ENCODE results near the gene PARD3B. TPM values are rescaled to one million over a fixed set of nuclear protein-coding genes. Genes with fewer than 3 reads are reported as not detected.

PARD3B gene
- total RNA-seq, 2 donors from 2014 or later = 15.0 to 17.8 TPM

- no peaks in the 10 kb centered on the region for H3K9me3 ChIP-seq
- DNase-seq (no peak), ATAC-seq (no peak)
- H3K4me1 ChIP-seq = no peaks in the 10 kb centered on the region
- no peak for TF ChIP-seq POLR2A (IDR thresholded peaks at IDR 0.05)
- TF ChIP-seq, protein P1, sequence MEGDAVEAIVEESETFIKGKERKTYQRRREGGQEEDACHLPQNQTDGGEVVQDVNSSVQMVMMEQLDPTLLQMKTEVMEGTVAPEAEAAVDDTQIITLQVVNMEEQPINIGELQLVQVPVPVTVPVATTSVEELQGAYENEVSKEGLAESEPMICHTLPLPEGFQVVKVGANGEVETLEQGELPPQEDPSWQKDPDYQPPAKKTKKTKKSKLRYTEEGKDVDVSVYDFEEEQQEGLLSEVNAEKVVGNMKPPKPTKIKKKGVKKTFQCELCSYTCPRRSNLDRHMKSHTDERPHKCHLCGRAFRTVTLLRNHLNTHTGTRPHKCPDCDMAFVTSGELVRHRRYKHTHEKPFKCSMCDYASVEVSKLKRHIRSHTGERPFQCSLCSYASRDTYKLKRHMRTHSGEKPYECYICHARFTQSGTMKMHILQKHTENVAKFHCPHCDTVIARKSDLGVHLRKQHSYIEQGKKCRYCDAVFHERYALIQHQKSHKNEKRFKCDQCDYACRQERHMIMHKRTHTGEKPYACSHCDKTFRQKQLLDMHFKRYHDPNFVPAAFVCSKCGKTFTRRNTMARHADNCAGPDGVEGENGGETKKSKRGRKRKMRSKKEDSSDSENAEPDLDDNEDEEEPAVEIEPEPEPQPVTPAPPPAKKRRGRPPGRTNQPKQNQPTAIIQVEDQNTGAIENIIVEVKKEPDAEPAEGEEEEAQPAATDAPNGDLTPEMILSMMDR (IDR thresholded peaks at IDR 0.05) = no peak
- H3K27ac ChIP-seq = no peak overlapping the region
- intact Hi-C loops (cut with DNase I) = no loop called here
- no peaks in the 10 kb centered on the region for H3K27me3 ChIP-seq
- no peaks in the 10 kb centered on the region for H3K36me3 ChIP-seq (replicated peaks in 1 of 2; ENCODE audit: insufficient read depth in 1 of 2, low read depth in 2 of 2)
- no peak overlapping the region for H3K4me3 ChIP-seq
- 93% methylated on average over 3 of the region's 3 CpGs for WGBS, 2 donors
Observed at GRCh38 chr2:204575463-204575862, 30.2 kb downstream of the PARD3B start.

DNA sequence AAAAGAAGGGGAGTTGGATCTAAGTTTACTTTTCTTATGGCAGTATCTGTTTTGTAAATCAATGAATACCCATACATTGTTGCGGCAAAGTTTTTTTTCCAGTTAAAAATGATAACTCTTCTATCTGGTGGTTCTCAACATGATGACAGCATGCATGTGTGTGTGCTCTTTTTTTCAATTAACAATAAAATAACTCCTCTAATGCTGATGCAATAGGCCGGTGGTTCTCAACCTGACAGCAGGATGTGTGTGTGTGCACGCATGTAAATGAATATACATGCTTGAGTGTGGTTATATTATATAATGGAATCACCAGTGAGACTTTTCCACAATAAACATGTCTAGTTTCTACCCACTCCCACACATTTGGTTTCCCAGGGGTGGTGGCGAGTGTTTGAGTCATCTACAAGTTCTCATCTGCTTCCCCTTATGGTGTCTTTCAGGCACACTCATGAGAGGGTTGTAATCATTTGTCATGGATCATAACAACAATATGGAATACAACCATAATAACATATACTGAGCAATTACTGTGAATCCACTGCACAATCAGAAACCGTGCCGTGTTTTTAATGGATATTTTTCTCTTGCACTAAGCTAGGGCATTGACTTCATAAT, 31.2 kb downstream of the PARD3B start:
- WGBS, 2 donors = 95% methylated on average over 6 of the region's 6 CpGs
- Histone ChIP-seq H3K27me3 (no peaks in the 10 kb centered on the region), H3K4me1 (no peaks in the 10 kb centered on the region), H3K4me3 (no peak overlapping the region), H3K27ac (no peak overlapping the region), H3K36me3 (replicated peaks in 1 of 2; ENCODE audit: insufficient read depth in 1 of 2, low read depth in 2 of 2) (no peaks in the 10 kb centered on the region), H3K9me3 (no peaks in the 10 kb centered on the region)
- intact Hi-C loops (cut with DNase I) = no loop called here
- ATAC-seq = no peak
- TF ChIP-seq, protein P1 (IDR thresholded peaks at IDR 0.05) = no peak
- no peak for TF ChIP-seq POLR2A (IDR thresholded peaks at IDR 0.05)
- no peak for DNase-seq

- WGBS, 2 donors = 92 to 94% methylated on average over 10 to 11 of the region's 11 CpGs
- intact Hi-C loops (cut with DNase I) = no loop called here
Observed at GRCh38 chr2:204578928-204579598, 33.8 kb downstream of the PARD3B start.

GRCh38 chr2:204581946-204582345, 36.7 kb downstream of the PARD3B start:
- no peaks in the 10 kb centered on the region for H3K27me3 ChIP-seq
- TF ChIP-seq, protein P1 (IDR thresholded peaks at IDR 0.05) = no peak
- TF ChIP-seq POLR2A (IDR thresholded peaks at IDR 0.05) = no peak
- H3K4me1 ChIP-seq = peaks cover 4% of the 10 kb centered on the region
- no peaks in the 10 kb centered on the region for H3K36me3 ChIP-seq (replicated peaks in 1 of 2; ENCODE audit: insufficient read depth in 1 of 2, low read depth in 2 of 2)
- H3K4me3 ChIP-seq = no peak overlapping the region
- no peak overlapping the region for H3K27ac ChIP-seq
- no peaks in the 10 kb centered on the region for H3K9me3 ChIP-seq
- WGBS, 2 donors = 46 to 50% methylated on average over 4 of the region's 4 CpGs
- intact Hi-C loops (cut with DNase I) = no loop called here
- no peak for DNase-seq
- ATAC-seq = no peak

More at GRCh38 chr2:204578928-204579598, 33.8 kb downstream of the PARD3B start:
- H3K9me3 ChIP-seq = no peaks in the 10 kb centered on the region
- no peak for DNase-seq
- no peak overlapping the region for H3K4me3 ChIP-seq
- no peaks in the 10 kb centered on the region for H3K27me3 ChIP-seq
- TF ChIP-seq, protein P1 (IDR thresholded peaks at IDR 0.05) = no peak
- no peak for TF ChIP-seq POLR2A (IDR thresholded peaks at IDR 0.05)
- peaks cover 4% of the 10 kb centered on the region for H3K4me1 ChIP-seq
- ATAC-seq = no peak
- H3K27ac ChIP-seq = no peak overlapping the region
- H3K36me3 ChIP-seq (replicated peaks in 1 of 2; ENCODE audit: insufficient read depth in 1 of 2, low read depth in 2 of 2) = no peaks in the 10 kb centered on the region
